Duodenal mucosa (tissue), 2 donors: ENCODE measurements around the gene TXNIP.

ENCODE experiments used
- H3K27ac ChIP-seq: one replicate; pipeline ENCODE4 v1.7.0; 2013; ENCODE audit warnings: low read depth, low read length
- H3K27me3 ChIP-seq, 2 donors: one replicate each; pipeline ENCODE4 v1.7.0; 2013; ENCODE audit warnings: low read length in 2 of 2, control low read depth in 1 of 2; ENCODE audit not compliant: insufficient read depth in 2 of 2, control insufficient read depth in 1 of 2
- H3K36me3 ChIP-seq, 2 donors: one replicate each; pipeline ENCODE4 v1.7.0; 2013; ENCODE audit warnings: low read length in 2 of 2, control low read depth in 1 of 2; ENCODE audit not compliant: insufficient read depth in 2 of 2, control insufficient read depth in 1 of 2
- H3K4me1 ChIP-seq, 2 donors: one replicate each; pipeline ENCODE4 v1.7.0; 2013; ENCODE audit warnings: low read length in 2 of 2, control low read depth in 1 of 2; ENCODE audit not compliant: insufficient read depth in 2 of 2, control insufficient read depth in 1 of 2
- H3K4me3 ChIP-seq, 2 donors: one replicate each; pipeline ENCODE4 v1.7.0; 2013; ENCODE audit warnings: low read length in 2 of 2, low read depth in 1 of 2
- H3K9ac ChIP-seq, 2 donors: one replicate each; pipeline ENCODE4 v1.7.0; 2013; ENCODE audit warnings: low read length in 2 of 2, low read depth in 1 of 2
- H3K9me3 ChIP-seq, 2 donors: one replicate each; pipeline ENCODE4 v1.7.0; 2013; ENCODE audit warnings: low read length in 2 of 2, control low read depth in 1 of 2; ENCODE audit not compliant: control insufficient read depth in 1 of 2

The TXNIP gene

GRCh38 chr1:145963265-145964019 is 32.9 kb downstream of the TXNIP start:
- H3K4me3 ChIP-seq, result peak overlapping the region; percentile 90 to 93
- peak overlapping the region; percentile 60 for H3K27ac ChIP-seq
- H3K9ac ChIP-seq, result peak overlapping the region; percentile 92 to 97
- H3K9me3 ChIP-seq, result peaks cover 0 to 5% of the 10 kb centered on the region in 2 donors
- H3K4me1 ChIP-seq, result peaks cover 38 to 52% of the 10 kb centered on the region in 2 donors
- H3K27me3 ChIP-seq, result peaks cover 20 to 31% of the 10 kb centered on the region in 2 donors
- no peaks in the 10 kb centered on the region for H3K36me3 ChIP-seq

GRCh38 chr1:145962157-145963102 is 33.9 kb downstream of the TXNIP start:
- H3K4me1 ChIP-seq, result peaks cover 43 to 57% of the 10 kb centered on the region in 2 donors

GRCh38 chr1:145961425-145962156 is 34.8 kb downstream of the TXNIP start:
- Histone ChIP-seq H3K9ac (peak overlapping the region; percentile 57 to 84), H3K27ac (no peak overlapping the region)

More at GRCh38 chr1:145962157-145963102, 33.9 kb downstream of the TXNIP start:
- Histone ChIP-seq H3K9me3 (peaks cover 0 to 5% of the 10 kb centered on the region in 2 donors), H3K27me3 (peaks cover 20 to 31% of the 10 kb centered on the region in 2 donors), H3K9ac (peak overlapping the region; percentile 57 to 84), H3K36me3 (no peaks in the 10 kb centered on the region), H3K4me3 (peak overlapping the region; percentile 77 to 79), H3K27ac (no peak overlapping the region)

GRCh38 chr1:145961109-145961424 is 35.3 kb downstream of the TXNIP start:
- peak overlapping the region; percentile 77 to 79 for H3K4me3 ChIP-seq
- H3K36me3 ChIP-seq, result no peaks in the 10 kb centered on the region
- peak overlapping the region; percentile 57 to 84 for H3K9ac ChIP-seq
- no peaks in the 10 kb centered on the region for H3K9me3 ChIP-seq
- H3K4me1 ChIP-seq, result peaks cover 43 to 66% of the 10 kb centered on the region in 2 donors
- peaks cover 20 to 31% of the 10 kb centered on the region in 2 donors for H3K27me3 ChIP-seq
- H3K27ac ChIP-seq, result peak overlapping the region; percentile 50

More at GRCh38 chr1:145961425-145962156, 34.8 kb downstream of the TXNIP start:
- Histone ChIP-seq H3K27me3 (peaks cover 20 to 31% of the 10 kb centered on the region in 2 donors), H3K4me1 (peaks cover 43 to 61% of the 10 kb centered on the region in 2 donors), H3K36me3 (no peaks in the 10 kb centered on the region), H3K9me3 (no peaks in the 10 kb centered on the region), H3K4me3 (peak overlapping the region; percentile 77 to 79)

- Histone ChIP-seq H3K4me1 (peaks cover 46 to 71% of the 10 kb centered on the region in 2 donors), H3K27ac (peak overlapping the region; percentile 50), H3K27me3 (peaks cover 20 to 31% of the 10 kb centered on the region in 2 donors)
Observed at GRCh38 chr1:145960468-145961108, 35.8 kb downstream of the TXNIP start.

GRCh38 chr1:145959957-145960467 is 36.4 kb downstream of the TXNIP start:
- H3K4me3 ChIP-seq, result peak overlapping the region; percentile 77 to 79
- no peak overlapping the region for H3K9ac ChIP-seq
- H3K27ac ChIP-seq, result peak overlapping the region; percentile 50
- H3K4me1 ChIP-seq, result peaks cover 44 to 74% of the 10 kb centered on the region in 2 donors
- peaks cover 20 to 31% of the 10 kb centered on the region in 2 donors for H3K27me3 ChIP-seq
- H3K9me3 ChIP-seq, result no peaks in the 10 kb centered on the region
- H3K36me3 ChIP-seq, result no peaks in the 10 kb centered on the region

More at GRCh38 chr1:145960468-145961108, 35.8 kb downstream of the TXNIP start:
- no peaks in the 10 kb centered on the region for H3K9me3 ChIP-seq
- H3K36me3 ChIP-seq, result no peaks in the 10 kb centered on the region
- H3K9ac ChIP-seq, result peak overlapping the region; percentile 57 to 84
- H3K4me3 ChIP-seq, result peak overlapping the region; percentile 77 to 79

GRCh38 chr1:145959333-145959732 is 37.0 kb downstream of the TXNIP start:
- Histone ChIP-seq H3K4me3 (peak overlapping the region in 1 of 2 donors; percentile 8), H3K9me3 (no peaks in the 10 kb centered on the region), H3K27ac (no peak overlapping the region), H3K36me3 (no peaks in the 10 kb centered on the region), H3K27me3 (peaks cover 20 to 31% of the 10 kb centered on the region in 2 donors), H3K4me1 (peaks cover 48 to 76% of the 10 kb centered on the region in 2 donors), H3K9ac (no peak overlapping the region)

GRCh38 chr1:145958734-145959133 is 37.6 kb downstream of the TXNIP start:
- H3K4me1 ChIP-seq, result peaks cover 42 to 70% of the 10 kb centered on the region in 2 donors
- H3K9ac ChIP-seq, result no peak overlapping the region
- H3K27me3 ChIP-seq, result peaks cover 20 to 31% of the 10 kb centered on the region in 2 donors
- H3K36me3 ChIP-seq, result no peaks in the 10 kb centered on the region
- H3K9me3 ChIP-seq, result no peaks in the 10 kb centered on the region
- no peak overlapping the region for H3K27ac ChIP-seq
- peak overlapping the region in 1 of 2 donors; percentile 47 for H3K4me3 ChIP-seq
